K562 (cell line): ENCODE data around the gene CACTIN. TPM values are rescaled to one million over a fixed set of nuclear protein-coding genes. Genes with fewer than 3 reads are reported as not detected.
A peak's percentile ranks its signal among the peaks of the same experiment; 100 is the strongest.

ENCODE experiments used
- ATAC-seq: fragments of 200-7000 bp; cut with Tn5 transposase; 3 replicates; pipeline ENCODE4 v1.9.1; 2020; ENCODE audit warnings: moderate library complexity
- BruUV-seq: library from RNA; stranded (reverse); fragments of 400-500 nt; replicated peaks from 2 replicates; lab custom pipeline; 2021; lab: Mats Ljungman, UMichigan
- CTCF ChIA-PET: fragments of 300-600 bp; formaldehyde crosslinking; extraction: SDS; loops from one replicate; lab custom pipeline; 2021; ENCODE audit warnings: low intra/inter-chr PET ratio; lab: Yijun Ruan, JAX
- POLR2A ChIA-PET: fragments of 300-600, 350-650 bp; sonication (Branson Sonifier 250); formaldehyde crosslinking; extraction: SDS; loops from one replicate; lab custom pipeline; 2021; ENCODE audit warnings: antibody characterized with exemption, inconsistent platforms; lab: Yijun Ruan, JAX
- DNase-seq, 4 experiments: peaks; one replicate each; pipeline versions ENCODE4 v3.0.0 to v3.0.0-alpha.2; 2011 to 2018; ENCODE audit warnings: low spot score in 3 of 4, mixed read lengths in 3 of 4; ENCODE audit errors: extremely low read depth in 1 of 4
- FAIRE-seq: peaks from 2 replicates; lab custom pipeline; 2011; peaks lifted over from hg19 to GRCh38; lab: Jason Lieb, UNC
- H2AFZ ChIP-seq: 2 replicates; pipeline ENCODE4 v1.6.0; 2011; ENCODE audit warnings: low read depth, low read length, control low read depth, inconsistent platforms
- H3K27ac ChIP-seq: fragments of 200-600 bp; 3 replicates; pipeline ENCODE4 v1.8.0; 2011; ENCODE audit warnings: low read depth, mild to moderate bottlenecking, control low read depth, inconsistent platforms, low read length, moderate library complexity, mixed read lengths; ENCODE audit errors: extremely low read depth
- H3K27me3 ChIP-seq, 2 experiments: fragments of 300-600 bp in 1 of 2; 2 replicates in 1 of 2; 3 replicates in 1 of 2; pipeline versions ENCODE4 v1.6.0 to v1.8.0; 2011; ENCODE audit warnings: inconsistent platforms in 2 of 2, low read length in 2 of 2, mild to moderate bottlenecking in 1 of 2, mixed read lengths in 1 of 2, moderate library complexity in 1 of 2; ENCODE audit not compliant: control insufficient read depth in 2 of 2, insufficient read depth in 2 of 2
- H3K36me3 ChIP-seq: fragments of 300-600 bp; 3 replicates; pipeline ENCODE4 v1.8.0; 2011; ENCODE audit warnings: mild to moderate bottlenecking, low read length, inconsistent platforms; ENCODE audit not compliant: control insufficient read depth, insufficient read depth
- H3K4me1 ChIP-seq, 2 experiments: fragments of 200-600 bp in 1 of 2; replicated peaks in 1 of 2; 2 replicates in 1 of 2; 3 replicates in 1 of 2; pipeline versions ENCODE4 v1.5.1 to v1.8.0; 2011; ENCODE audit warnings: inconsistent platforms in 2 of 2, low read length in 2 of 2, mild to moderate bottlenecking in 1 of 2, mixed read lengths in 1 of 2, moderate library complexity in 1 of 2; ENCODE audit not compliant: control insufficient read depth in 2 of 2, insufficient read depth in 2 of 2
- H3K4me2 ChIP-seq: 2 replicates; pipeline ENCODE4 v1.6.1; 2011; ENCODE audit warnings: low read length, control low read depth, inconsistent platforms, mixed read lengths; ENCODE audit not compliant: insufficient read depth
- H3K4me3 ChIP-seq: fragments of 200-600 bp; sonication (generic), shearing (Covaris generic); 2 replicates; pipeline ENCODE4 v1.5.1; 2016; ENCODE audit warnings: control low read depth, inconsistent platforms
- H3K79me2 ChIP-seq: fragments of 200-600 bp; 3 replicates; pipeline ENCODE4 v1.8.0; 2011; ENCODE audit warnings: low read length, inconsistent platforms; ENCODE audit not compliant: control insufficient read depth, insufficient read depth
- H3K9ac ChIP-seq, 2 experiments: 2 replicates each; pipeline versions ENCODE4 v1.6.0 to v1.6.1; 2011; ENCODE audit warnings: low read depth in 2 of 2, low read length in 2 of 2, control low read depth in 1 of 2, inconsistent platforms in 1 of 2, mild to moderate bottlenecking in 1 of 2, mixed read lengths in 1 of 2; ENCODE audit not compliant: insufficient read depth in 1 of 2
- H3K9me1 ChIP-seq: one replicate; pipeline ENCODE4 v1.6.0; 2011; ENCODE audit warnings: inconsistent platforms, mild to moderate bottlenecking, low read length, moderate library complexity; ENCODE audit not compliant: control insufficient read depth, insufficient read depth
- H3K9me3 ChIP-seq: replicated peaks from 2 replicates; pipeline ENCODE4 v1.5.1; 2011; ENCODE audit warnings: low read depth, low read length, inconsistent platforms; ENCODE audit not compliant: control insufficient read depth, insufficient read depth
- H4K20me1 ChIP-seq: replicated peaks from 2 replicates; pipeline ENCODE4 v1.6.1; 2011; ENCODE audit warnings: low read length, inconsistent platforms, mixed read lengths; ENCODE audit not compliant: control insufficient read depth, insufficient read depth
- DMBX1 ChIP-seq: fragments of 250-450 bp; sonication (Bioruptor Pico); IDR thresholded peaks from 2 replicates; pipeline ENCODE4 v1.8.0; 2022; ENCODE audit warnings: inconsistent platforms, mild to moderate bottlenecking, moderate library complexity, borderline replicate concordance
- FOXJ2 ChIP-seq: fragments of 200-800 bp; sonication (Bioruptor generic); IDR thresholded peaks from 2 replicates; pipeline ENCODE4 v1.6.1; 2016; ENCODE audit warnings: missing genetic modification characterization, missing compliant biosample characterization
- KLF1 ChIP-seq: fragments of 450-650 bp; IDR thresholded peaks from 2 replicates; pipeline ENCODE4 v1.6.1; 2016; ENCODE audit warnings: missing genetic modification characterization, missing compliant biosample characterization
- POLR2G ChIP-seq: fragments of 200-400 bp; formaldehyde crosslinking; IDR thresholded peaks from 2 replicates; pipeline ENCODE4 v1.6.1; 2017; ENCODE audit warnings: low read depth, mild to moderate bottlenecking, antibody characterized with exemption, low read length, moderate library complexity
- THAP12 ChIP-seq: fragments of 250-450 bp; sonication (Bioruptor Pico); IDR thresholded peaks from 2 replicates; pipeline ENCODE4 v1.9.0; 2021; ENCODE audit warnings: mild to moderate bottlenecking, inconsistent platforms
- XRCC5 ChIP-seq: fragments of 200-400 bp; formaldehyde crosslinking; IDR thresholded peaks from 2 replicates; pipeline ENCODE4 v1.6.1; 2017; ENCODE audit warnings: low read depth, mild to moderate bottlenecking, low read length
- ZBTB33 ChIP-seq: sonication (generic); formaldehyde crosslinking; IDR thresholded peaks from 2 replicates; pipeline ENCODE4 v1.8.1; 2023; ENCODE audit warnings: mild to moderate bottlenecking, missing genetic modification reagents
- ZC3H8 ChIP-seq: fragments of 450-650 bp; IDR thresholded peaks from 2 replicates; pipeline ENCODE4 v1.6.1; 2017
- ZKSCAN8 ChIP-seq: fragments of 200-800 bp; sonication (Bioruptor generic); IDR thresholded peaks from 2 replicates; pipeline ENCODE4 v1.6.1; 2016; ENCODE audit warnings: missing genetic modification characterization, missing compliant biosample characterization
- ZNF699 ChIP-seq: fragments of 250-450 bp; sonication (Bioruptor Pico); IDR thresholded peaks from 2 replicates; pipeline ENCODE4 v1.8.0; 2021; ENCODE audit warnings: mild to moderate bottlenecking, moderate library complexity; ENCODE audit not compliant: insufficient replicate concordance
- WGBS: fragments of 100-300 bp; shearing (Covaris generic); methylation state at CpG from one replicate; pipeline ENCODE4 v1.1.6; 2016; ENCODE audit warnings: low coverage, mixed read lengths; ENCODE audit not compliant: insufficient coverage; ENCODE audit errors: missing lambda C conversion rate; 5-methylcytosine and 5-hydroxymethylcytosine counted together
- in situ Hi-C: fragments of 300-500 bp; cut with MboI; formaldehyde crosslinking; loops from 4 replicates; pipeline ENCODE4 v1.15.0; 2018; ENCODE audit warnings: inconsistent platforms, mixed read lengths
- intact Hi-C: fragments of 100-400 bp; cut with micrococcal nuclease; formaldehyde crosslinking; loops from 2 replicates; pipeline ENCODE4 v1.14.2; 2022
- polyA plus RNA-seq, 8 experiments: library from polyadenylated mRNA; depleted of rRNA in 4 of 8; stranded (reverse) in 5 of 8; unstranded in 3 of 8; fragments of >200 nt; fragmentation: Nextera tagmentation in 2 of 8; fragmentation: Illumina TruSeq in 1 of 8; extraction: Ambion mirVana in 2 of 8; extraction: Trizol in 1 of 8; gene quantifications; 2 replicates each; pipeline versions ENCODE4 v1.2.1 to v1.2.3, GENCODE V29; 2011 to 2014; ENCODE audit warnings: inconsistent platforms in 1 of 8, missing spikeins in 1 of 8
- total RNA-seq, 7 experiments: library from RNA; depleted of rRNA in 6 of 7; stranded (reverse); fragments of >200 nt in 6 of 7; fragmentation: Illumina TruSeq in 2 of 7; extraction: Trizol in 2 of 7; gene quantifications; 2 replicates each; pipeline versions ENCODE4 v1.2.1 to v1.2.3, GENCODE V29; 2011 to 2021; ENCODE audit warnings: low replicate concordance in 1 of 7

The CACTIN gene
- total and polyA plus RNA-seq, 9 of the 15 experiments (the other 6 are each of a cell fraction or from before 2014, with no cell fraction given), result 0.15 to 49.2 (median 15.0) TPM

DNA sequence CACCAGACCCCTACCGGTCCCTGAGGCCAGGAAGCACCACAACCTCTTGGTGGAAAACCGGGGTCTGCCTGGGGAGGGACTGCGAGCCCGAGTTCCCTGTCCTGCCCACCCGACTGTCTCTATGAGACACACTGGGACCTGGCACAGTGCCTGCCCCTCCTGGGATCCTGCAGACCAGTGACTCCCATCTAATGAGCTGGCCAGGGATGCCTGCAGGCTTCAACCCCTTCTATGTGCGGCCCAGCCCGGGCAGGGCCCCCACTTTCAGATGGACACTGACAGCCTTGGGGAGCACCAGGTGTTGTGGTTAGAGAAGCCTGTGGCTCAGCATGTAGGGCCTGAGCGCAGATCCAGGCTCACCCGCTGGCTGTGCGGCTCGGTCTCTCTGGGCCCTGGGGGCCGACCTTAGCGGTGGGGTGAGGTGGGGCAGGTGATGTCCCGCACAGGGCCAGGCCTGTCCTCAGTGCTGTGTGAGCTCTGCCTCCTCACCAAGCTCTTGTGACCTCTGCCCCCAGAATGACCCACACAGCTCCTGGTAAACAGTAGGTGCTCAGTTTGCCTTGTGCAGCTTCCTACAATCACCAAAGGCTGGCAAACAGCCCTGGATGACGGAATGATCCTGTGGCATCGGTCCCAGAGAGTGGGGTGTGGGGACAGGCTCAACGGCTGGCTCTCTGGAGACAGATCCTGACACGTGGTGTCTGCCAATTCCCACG is 17.9 kb upstream of the CACTIN start:
- intact Hi-C loops, result no loop called here
- FAIRE-seq, result no peak

More for the DNA sequence above, 17.9 kb upstream of the CACTIN start:
- Histone ChIP-seq H2AFZ (no peak overlapping the region), H3K4me3 (no peak overlapping the region), H3K9me3 (no peaks in the 10 kb centered on the region), H3K4me2 (no peak overlapping the region), H3K9me1 (peaks cover 4% of the 10 kb centered on the region), H3K36me3 (peaks cover 31% of the 10 kb centered on the region; the same call in 1 of the 3 replicates), H3K9ac (peak overlapping the region in 1 of 2 experiments; percentile 17; a peak in 1 of 4 replicates), H3K4me1 (peaks cover 0 to 44% of the 10 kb centered on the region in 2 experiments; a peak in 3 of 5 replicates), H4K20me1 (peaks cover 7% of the 10 kb centered on the region; the same call in 1 of the 2 replicates), H3K27me3 (no peaks in the 10 kb centered on the region), H3K79me2 (no peaks in the 10 kb centered on the region), H3K27ac (no peak overlapping the region)
- ChIA-PET POLR2A (interaction anchor here (0.6 to 1.1 kb wide), 3 partner anchors 10 to 61 kb away, joined by 3 read pairs; no protein-coding TSS in a partner anchor), CTCF (no interaction called here)
- in situ Hi-C loops, result no loop called here
- TF ChIP-seq FOXJ2 (tag) (no peak), THAP12 (no peak), KLF1 (tag) (no peak), ZNF699 (no peak), POLR2G (0 out of 2 replicates have a peak, but pooled peaks have one; percentile 4), XRCC5 (no peak), ZC3H8 (no peak), DMBX1 (CRISPR knock-in tag) (no peak), ZKSCAN8 (0 out of 2 replicates have a peak, but pooled peaks have one; percentile 33), ZBTB33 (CRISPR knock-in tag) (peak; percentile 53; the same call in 1 of the 2 replicates)
- no TSS peak for BruUV-seq
- 81% methylated on average over 17 of the region's 19 CpGs for WGBS
- ATAC-seq (no peak), DNase-seq (no peak)
